Right forelimb (tissue), 1 donor: ENCODE results near the gene ASCL5.
"Not testable (repeated sequence)": the region's sequence is repeated elsewhere in the genome, so short reads cannot be mapped to it uniquely, and the experiment has no call there.

ENCODE experiments used
- DNase-seq: peaks from one replicate; pipeline ENCODE4 v3.0.0-alpha.2; 2018

ASCL5 gene

GRCh38 chr1:201126832-201127754 is at the start of gene ASCL5:
Gene ASCL5, minus strand, starts transcription at chr1:201127184. Its CDS starts 11,812 bp downstream, at chr1:201115372.
- DNase-seq: no peak

GRCh38 chr1:201175820-201176500 is 49.0 kb upstream of the ASCL5 start:
- DNase-seq: peak; percentile 24

GRCh38 chr1:201173736-201174135 is 46.8 kb upstream of the ASCL5 start:
- DNase-seq: peak; percentile 9

GRCh38 chr1:201172999-201173610 is 46.1 kb upstream of the ASCL5 start:
- peak; percentile 36 for DNase-seq

- DNase-seq: peak; percentile 18
Measured at GRCh38 chr1:201172326-201172725, 45.3 kb upstream of the ASCL5 start.

- peak; percentile 24 for DNase-seq
Measured at GRCh38 chr1:201171063-201172036, 44.4 kb upstream of the ASCL5 start.

GRCh38 chr1:201170533-201171062 is 43.6 kb upstream of the ASCL5 start:
- peak; percentile 92 for DNase-seq

- peak; percentile 28 for DNase-seq
Measured at GRCh38 chr1:201169971-201170532, 43.1 kb upstream of the ASCL5 start.

- no peak for DNase-seq
Measured at GRCh38 chr1:201169203-201169602, 42.2 kb upstream of the ASCL5 start.

GRCh38 chr1:201167041-201167991 is 40.3 kb upstream of the ASCL5 start:
- peak; percentile 17 for DNase-seq

GRCh38 chr1:201164645-201165044 is 37.7 kb upstream of the ASCL5 start:
- peak; percentile 7 for DNase-seq

GRCh38 chr1:201163707-201164106 is 36.7 kb upstream of the ASCL5 start:
- no peak for DNase-seq

- DNase-seq: not testable (repeated sequence)
Measured at GRCh38 chr1:201163036-201163435, 36.1 kb upstream of the ASCL5 start.

GRCh38 chr1:201157949-201158348 is 31.0 kb upstream of the ASCL5 start:
- no peak for DNase-seq

- peak; percentile 9 for DNase-seq
Measured at GRCh38 chr1:201156819-201157218, 29.8 kb upstream of the ASCL5 start.

GRCh38 chr1:201156346-201156745 is 29.4 kb upstream of the ASCL5 start:
- DNase-seq: peak; percentile 24

- DNase-seq: peak; percentile 36
Measured at GRCh38 chr1:201155354-201155753, 28.4 kb upstream of the ASCL5 start.

GRCh38 chr1:201154389-201155165 is 27.6 kb upstream of the ASCL5 start, which contains the start of gene TMEM9:
Gene TMEM9, minus strand, starts transcription at chr1:201154474. Its CDS starts 551 bp downstream, at chr1:201153923.
- peak; percentile 99 for DNase-seq
